ENCODE data around the gene MEX3D.
"Not testable (repeated sequence)": the region's sequence is repeated elsewhere in the genome, so short reads cannot be mapped to it uniquely, and the experiment has no call there.

Gene MEX3D

GRCh38 chr19:1533510-1534150, 34.5 kb downstream of the MEX3D start:
- no peak for DNase-seq

GRCh38 chr19:1532003-1532402, 36.1 kb downstream of the MEX3D start:
- DNase-seq = no peak

DNA sequence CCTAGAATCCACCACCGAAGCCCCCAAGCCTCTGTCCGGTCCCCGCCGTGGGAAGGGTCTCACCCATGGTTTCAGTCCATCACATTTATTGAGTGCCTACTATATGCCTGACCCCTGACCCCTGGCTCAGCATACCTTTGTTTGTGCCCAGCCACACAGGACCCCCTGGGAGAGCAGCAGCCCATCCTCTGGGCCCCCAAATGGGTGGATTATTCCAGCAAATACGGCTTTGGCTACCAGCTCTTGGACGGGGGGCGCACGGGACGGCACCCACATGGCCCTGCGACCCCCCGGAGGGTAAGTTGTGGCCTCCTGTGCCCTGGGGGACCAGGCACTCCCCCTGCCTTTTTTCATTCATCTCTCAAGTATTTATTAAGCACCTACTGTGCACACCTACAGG, 36.5 kb downstream of the MEX3D start:
- no peak for DNase-seq

GRCh38 chr19:1530856-1531255, 37.3 kb downstream of the MEX3D start:
- not testable (repeated sequence) for DNase-seq

- DNase-seq = no peak
Measured at GRCh38 chr19:1529430-1529816, 38.7 kb downstream of the MEX3D start.

DNA sequence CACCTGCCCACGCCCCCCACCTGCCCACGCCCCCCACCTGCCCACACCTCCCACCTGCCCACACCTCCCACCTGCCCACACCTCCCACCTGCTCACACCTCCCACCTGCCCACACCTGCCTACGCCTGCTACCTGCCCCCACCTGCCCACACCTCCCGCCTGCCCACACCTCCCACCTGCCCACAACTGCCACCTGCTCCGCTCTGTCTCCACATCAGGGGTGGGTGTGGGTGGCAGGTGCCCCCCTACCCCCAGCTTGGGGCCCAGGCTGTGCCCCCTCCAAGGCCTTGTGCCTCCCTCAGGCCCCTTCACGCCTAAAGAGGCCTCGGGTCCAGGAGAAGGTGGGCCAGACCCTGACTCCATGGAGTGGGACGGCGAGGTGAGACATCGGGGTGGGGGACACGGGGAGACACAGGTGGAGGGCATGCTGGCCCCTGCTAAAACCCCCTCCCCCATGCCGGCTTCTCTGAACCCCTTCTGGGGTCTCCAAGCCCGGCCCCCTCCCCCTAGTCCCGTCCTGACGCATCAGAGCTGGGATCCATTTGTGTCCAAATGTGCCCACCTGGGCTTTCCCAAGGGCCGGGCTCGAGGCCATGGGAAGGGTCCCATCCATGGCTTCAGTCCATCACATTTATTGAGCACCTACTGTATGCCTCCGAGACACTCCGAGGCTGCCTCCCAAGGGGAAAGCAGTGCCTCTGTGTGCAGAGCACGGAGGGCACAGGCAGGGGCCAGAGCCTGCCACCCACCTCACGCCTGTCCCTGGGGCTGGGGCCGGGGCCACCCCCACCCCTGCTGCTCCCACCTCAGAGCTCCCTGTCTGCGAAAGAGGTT, 39.3 kb downstream of the MEX3D start:
- DNase-seq = no peak

DNA sequence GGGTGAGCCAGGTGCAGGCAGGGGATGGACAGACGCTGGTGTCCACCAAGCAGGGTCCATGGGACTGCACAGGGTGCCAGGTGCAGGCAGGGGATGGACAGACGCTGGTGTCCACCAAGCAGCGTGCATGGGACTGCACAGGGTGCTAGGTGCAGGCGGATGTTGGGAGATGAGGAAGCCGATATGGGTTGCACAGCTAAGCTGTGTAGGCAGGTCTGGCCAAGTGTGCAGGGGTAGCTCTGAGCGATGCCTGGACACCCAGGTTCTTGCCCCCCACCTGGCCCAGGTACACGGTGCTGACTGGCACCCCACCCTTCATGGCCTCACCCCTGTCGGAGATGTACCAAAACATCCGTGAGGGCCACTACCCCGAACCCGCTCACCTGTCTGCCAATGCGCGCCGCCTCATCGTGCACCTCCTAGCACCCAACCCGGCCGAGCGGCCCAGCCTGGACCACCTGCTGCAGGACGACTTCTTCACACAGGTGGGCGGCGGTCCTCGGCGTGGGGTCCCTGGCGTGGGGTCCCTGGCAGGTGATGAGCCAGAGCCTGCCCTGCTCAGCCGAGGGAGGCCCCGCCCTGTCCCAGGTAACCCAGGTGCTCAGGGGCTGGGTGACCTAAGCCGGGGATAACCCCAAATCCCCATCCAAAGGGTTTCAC, 40.3 kb downstream of the MEX3D start:
- no peak for DNase-seq

DNA sequence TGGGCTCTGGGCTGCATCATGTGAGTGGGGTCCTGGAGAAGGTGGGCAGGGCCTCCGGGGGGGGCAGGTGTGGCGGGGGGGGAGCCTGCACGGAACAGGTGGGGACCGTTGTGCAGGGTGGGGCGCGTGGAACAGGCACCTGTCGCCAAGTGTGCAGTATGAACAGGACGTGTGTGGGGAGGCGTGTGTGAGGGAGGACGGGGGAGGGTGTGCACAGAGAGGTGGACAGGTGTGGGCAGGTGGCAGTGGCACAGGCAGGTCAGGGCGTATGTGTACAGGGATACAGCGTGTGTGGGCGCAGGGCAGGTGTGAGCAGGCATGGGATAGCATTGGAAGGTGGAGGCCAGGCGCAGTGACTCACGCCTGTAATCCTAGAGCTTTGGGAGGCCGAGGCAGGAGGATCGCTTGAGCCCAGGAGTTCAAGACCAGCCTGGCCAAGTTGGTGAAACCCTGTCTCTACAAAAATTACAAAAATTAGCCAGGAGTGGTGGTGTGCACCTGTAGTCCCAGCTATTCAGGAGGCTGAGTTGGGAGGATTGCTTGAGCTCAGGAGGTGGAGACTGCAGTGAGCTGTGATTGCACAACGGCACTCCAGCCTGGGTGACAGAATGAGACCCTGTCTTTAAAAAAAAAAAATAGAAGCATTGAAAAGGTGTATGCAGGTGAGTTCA, 41.0 kb downstream of the MEX3D start:
- DNase-seq = no peak

GRCh38 chr19:1526066-1526778, 41.9 kb downstream of the MEX3D start:
- no peak for DNase-seq

DNA sequence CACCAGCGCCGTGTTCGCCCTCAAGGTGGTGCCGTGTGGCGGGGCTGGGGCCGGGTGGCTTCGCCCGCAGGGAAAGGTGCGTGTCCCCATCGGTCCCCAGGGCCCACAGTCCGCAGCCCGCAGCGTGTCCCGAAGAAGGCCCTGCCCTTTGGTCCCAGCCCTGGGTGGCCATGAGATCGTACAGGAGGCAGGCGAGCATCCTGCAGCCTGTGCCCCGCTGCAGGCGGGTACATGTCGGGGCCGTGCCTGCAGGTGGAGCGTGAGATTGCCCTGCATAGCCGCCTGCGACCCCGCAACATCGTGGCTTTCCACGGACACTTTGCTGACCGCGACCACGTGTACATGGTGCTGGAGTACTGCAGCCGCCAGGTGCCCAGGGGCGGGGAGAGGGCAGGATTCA, 42.8 kb downstream of the MEX3D start:
- DNase-seq = no peak

DNA sequence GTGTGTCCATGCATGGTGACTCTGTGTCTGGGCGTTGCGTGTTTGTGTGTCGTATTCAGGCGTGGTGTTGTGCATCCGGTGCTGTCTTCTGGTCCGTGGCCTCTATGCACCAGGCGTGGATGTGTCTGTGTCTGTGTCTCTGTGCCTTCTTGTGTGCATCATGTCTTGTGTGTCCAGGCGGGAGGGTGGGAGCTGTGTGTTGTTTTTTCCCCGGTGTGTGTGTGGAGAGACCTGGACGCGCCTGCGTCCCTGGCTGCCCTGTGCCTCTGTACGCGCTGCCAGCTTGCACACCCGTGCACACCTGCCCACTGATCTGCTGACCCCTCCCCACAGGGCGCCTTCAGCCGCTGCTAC, 43.2 kb downstream of the MEX3D start:
- no peak for DNase-seq

DNA sequence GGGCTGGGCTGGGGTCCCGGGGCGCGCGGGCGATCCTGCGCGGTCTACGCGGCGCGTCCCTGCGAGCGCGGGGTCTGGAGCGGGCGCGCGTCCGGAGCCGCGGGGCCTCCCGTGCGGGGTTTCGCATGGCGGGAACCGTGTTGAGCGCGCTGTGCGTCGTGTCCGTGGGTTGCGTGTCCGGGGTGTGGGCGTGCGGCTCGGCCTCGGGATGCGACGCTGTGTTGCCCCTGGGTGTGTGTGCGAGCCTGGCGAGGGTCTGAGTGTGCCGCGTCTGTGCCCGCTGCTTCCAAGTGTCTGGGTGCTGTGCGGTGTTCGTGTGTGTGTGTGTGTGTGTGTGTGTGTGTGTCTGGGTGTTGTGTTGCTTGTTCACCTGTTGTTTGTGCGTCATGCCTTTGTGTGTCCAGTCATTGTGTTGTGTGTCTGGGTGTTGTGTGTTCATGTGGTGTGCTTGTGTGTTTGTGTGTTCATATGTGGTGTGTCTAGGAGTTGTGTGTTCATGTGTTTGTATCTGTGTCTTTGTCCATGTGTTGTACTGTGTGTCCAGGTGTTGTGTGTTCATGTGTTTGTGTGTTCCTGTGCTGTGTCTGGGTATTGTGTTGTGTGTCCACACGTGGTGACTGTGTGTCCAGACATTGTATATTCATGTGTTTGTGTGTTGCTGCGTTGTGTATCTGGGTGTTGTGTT, 43.7 kb downstream of the MEX3D start:
- no peak for DNase-seq

DNA sequence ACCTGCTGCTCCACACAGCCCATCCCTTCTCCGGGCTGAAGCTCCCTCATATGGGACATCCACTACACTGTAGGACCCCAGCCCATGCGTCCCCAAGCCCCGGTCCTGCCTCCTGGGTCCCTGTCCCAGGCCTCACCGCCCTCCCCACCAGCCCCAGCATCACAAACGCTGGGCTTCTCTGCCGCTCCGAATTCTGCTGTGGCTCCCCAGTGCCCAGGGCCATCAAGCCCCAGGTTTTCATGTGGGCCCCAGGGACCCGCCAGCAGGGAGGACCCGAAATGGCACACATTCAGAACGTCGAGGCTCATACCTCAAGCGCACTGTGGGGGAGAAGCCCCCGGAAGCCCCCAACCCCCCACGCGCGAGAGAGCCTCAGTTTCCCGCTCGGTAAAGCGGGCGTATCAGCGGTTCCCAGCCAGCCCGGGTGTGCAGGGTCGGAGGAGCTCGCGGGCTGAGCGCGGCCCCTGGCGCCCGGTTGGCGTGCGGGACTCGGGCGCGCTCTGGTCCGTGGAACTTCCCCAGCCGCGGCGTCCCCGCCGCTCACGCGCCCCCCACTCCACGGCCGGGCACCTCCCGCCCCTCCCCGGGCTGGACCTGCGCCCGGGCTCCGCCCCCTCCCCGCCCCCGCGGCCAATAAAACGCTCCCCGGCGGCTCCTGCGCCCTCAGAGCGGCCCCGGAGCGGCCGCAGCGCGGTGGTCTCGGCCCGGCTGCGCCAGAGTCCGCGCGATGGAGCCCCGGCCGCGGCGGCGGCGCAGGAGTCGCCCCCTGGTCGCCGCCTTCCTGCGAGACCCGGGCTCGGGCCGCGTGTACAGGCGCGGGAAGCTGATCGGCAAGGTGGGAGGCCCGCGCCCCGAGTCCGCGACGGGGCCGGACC, 44.5 kb downstream of the MEX3D start, which contains the start of gene PLK5:
Gene PLK5, plus strand, starts transcription at position 666 of the 875 bp plus-strand sequence. CDS start 2,920 bp downstream, outside the sequence.
- no peak for DNase-seq

DNA sequence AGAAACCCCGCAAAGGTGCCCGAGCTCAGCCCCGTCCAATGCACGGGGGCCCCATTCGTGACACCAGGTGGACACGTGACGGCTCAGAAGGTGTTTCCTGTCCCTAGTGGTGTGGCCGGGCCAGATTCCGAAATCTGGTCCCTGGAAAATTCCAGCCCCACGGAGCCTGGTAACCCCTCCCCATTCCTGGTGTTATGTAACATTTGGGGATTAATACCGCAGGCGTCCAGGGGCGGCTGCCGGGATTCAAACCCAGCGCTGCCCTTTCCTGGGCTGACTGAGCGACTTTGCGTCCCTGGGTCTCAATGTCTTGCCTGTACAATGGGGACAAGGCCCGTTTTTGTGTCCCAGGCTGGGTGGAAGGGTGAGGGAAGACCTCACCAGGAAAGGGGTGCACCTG, 45.3 kb downstream of the MEX3D start:
- DNase-seq = no peak

DNA sequence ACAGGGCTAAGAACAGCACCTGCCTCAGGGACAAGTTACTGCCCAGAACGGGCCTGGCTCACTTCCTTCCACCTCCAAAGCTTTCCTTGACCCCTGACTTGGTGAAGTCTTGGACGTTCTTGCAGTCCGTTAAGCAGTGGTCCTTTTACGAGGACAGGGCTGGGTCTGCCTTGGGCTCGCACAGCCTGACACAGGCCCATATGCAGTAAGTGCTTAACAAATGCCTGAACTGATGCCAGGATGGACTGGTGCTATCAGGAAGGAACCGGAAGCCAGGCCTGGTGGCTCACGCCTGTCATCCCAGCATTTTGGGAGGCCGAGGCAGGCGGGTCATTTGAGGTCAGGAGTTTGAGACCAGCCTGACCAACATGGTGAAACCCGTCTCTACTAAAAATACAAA, 46.1 kb downstream of the MEX3D start:
- DNase-seq = no peak

- no peak for DNase-seq
Measured at GRCh38 chr19:1521636-1522035, 46.5 kb downstream of the MEX3D start.

DNA sequence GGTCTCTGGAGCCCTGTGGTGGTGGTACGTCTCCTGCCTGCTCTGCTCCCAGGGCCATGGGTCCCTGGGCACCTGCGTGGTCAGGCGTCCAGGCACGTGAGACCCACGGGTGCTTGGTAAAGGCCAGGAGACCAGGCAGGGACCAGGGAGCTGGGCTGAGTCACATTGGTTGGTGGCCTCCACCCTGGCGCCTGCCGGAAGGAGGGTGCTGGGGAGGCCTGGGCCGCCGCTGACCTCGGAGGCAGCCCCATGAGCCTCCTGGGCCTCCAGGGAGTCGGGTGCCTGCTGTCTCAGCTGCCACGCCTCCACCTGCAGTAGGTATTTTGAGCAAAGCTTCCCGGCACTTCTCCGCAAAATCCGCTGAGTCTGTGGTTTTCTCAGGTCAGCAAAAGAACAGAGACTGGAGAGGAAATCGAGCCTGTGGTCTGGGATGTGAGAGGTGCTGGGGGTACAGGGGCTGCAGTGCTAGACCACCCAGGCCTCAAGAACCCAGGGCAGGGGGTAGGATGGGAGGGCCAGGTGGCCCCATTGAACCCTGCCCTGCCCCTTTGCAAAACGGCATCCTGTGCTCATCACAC, 47.8 kb downstream of the MEX3D start:
- DNase-seq = no peak

DNA sequence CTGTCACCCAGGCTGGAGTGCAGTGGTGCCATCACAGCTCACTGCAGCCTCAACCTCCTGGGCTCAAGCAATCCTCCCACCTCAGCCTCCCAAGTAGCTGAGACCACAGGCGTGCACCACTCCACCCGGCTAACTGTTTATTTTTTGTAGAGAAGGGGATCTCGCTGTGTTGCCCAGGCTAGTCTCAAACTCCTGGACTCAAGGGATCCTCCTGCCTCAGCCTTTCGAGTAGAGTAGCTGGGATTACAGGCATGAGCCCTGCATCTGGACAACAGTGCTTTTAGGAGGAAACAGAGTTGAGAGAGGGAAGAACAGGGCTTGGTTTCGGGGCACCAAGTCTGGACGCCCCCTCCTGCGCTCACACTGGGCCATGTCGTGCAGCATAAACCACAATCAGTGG, 48.3 kb downstream of the MEX3D start:
- not testable (repeated sequence) for DNase-seq

- DNase-seq = no peak
Measured at GRCh38 chr19:1518471-1518870, 49.7 kb downstream of the MEX3D start.

- DNase-seq = no peak
Measured at GRCh38 chr19:1516395-1516753, 51.8 kb downstream of the MEX3D start.

All from 8988T (cell line).